Myocyte (in vitro differentiated cells): ENCODE results near the gene HMG20A. TPM values are rescaled to one million over a fixed set of nuclear protein-coding genes. Genes with fewer than 3 reads are reported as not detected.

ENCODE experiments used
- DNase-seq: peaks from one replicate; pipeline ENCODE4 v3.0.0-alpha.2; 2012; ENCODE audit warnings: low read depth
- total RNA-seq: library from RNA; depleted of rRNA; stranded (reverse); fragments of >200 nt; gene quantifications from 2 replicates; pipeline ENCODE4 v1.2.3, GENCODE V29; 2014

Gene HMG20A
- total RNA-seq, 1 donor from 2014 or later = 36.6 TPM

DNA sequence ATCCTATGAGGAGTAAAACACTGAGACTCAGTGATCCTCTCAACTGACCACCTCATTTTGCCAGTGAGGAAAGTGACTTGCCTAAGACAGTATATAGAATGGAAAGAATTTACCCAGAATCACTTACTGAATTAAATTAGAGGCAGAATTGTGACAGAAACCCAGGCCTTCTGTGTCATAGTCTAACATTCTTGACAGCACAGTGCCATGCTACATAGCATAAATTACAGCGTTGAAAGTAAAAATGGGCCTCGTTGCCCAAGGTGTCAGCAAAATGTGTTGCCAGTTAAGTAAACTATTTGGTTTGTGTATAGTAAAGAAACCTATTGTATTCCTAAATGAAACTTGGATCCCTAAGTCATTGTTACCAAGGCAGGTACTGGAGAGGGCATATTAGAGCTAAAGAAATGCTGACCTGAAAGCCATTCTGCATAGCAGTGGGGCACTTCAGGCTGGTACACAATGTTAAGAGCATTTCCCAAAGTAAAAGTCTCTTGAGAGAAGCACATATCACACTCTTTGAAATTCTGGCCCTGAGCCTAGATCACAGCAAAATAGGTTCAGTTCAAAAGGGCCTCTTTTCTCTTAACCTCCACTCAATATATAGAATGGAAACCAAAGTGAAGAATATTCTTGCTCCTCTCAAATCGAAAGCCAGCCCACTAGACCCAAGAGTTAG, 53.8 kb downstream of the HMG20A start:
- no peak for DNase-seq

DNA sequence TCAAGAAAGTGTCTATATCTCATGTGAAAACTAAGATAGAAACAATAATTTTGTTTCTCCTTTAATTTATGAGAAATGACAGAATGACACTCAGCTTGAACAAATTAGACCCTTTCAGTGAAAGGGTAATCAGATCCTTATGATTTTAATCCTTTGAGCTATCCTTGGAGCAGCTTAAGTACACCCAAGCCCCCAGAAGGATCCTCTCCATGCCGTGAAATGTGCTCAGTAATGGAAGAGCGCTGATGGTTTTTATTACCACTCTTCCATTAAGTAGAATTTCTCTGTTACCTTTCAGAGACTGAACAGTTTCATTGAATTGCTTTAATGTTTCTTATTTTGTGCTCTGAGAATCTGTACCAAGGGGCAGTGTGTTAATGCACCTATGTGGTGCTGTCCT, 54.3 kb downstream of the HMG20A start:
- DNase-seq = no peak

DNA sequence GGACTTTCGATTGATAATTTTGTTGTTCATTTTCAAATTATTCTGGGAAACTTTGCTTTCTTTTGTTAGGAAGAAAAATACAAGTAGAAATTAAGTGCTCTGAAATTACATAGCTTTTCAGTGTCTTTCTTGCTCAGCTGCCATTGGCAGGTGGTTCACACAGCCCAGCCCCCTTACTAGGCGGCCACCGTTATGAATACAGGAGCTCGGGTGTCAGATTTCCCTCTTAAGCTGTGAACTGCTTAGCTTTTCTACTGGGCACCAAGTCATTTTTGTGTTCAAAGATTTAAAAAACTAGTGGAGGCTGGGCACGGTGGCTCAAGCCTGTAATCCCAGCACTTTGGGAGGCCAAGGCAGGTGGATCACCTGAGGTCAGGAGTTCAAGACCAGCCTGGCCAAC, 55.2 kb downstream of the HMG20A start:
- peak; percentile 30 for DNase-seq

DNA sequence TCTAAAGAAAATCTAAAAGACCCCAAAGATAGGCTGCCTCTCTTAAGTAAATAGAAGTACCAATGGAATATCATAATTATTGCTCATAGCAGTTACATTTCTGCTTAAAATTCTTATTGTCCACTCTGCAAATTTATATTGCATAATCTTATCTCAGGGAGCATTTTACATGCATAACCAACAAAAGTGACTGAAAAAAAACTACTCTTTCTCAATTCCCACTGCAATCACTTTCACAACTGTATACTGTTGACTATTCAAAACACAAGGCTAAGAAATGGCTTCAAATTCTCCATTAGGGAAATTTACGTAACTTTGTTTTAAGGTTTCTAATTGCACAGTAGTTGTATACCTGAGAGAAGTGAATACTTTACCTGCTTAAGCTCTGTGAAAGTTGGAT, 56.3 kb downstream of the HMG20A start:
- no peak for DNase-seq

DNA sequence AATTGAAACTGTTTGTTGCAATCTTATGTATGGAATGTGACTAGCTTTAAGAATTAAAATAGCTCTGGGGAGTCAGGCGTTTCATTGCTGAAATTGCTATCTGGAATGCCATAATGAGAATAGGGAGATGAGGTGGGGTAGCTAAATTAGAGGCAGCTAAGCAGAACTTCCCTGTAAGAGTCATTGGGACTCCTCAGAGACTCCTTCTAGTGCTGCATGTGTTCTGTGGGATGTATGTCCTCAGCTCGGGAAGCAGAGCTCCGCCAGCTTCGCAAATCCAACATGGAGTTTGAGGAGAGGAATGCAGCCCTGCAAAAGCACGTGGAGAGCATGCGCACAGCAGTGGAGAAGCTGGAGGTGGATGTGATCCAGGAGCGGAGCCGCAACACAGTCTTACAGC, 57.4 kb downstream of the HMG20A start:
- DNase-seq = no peak

DNA sequence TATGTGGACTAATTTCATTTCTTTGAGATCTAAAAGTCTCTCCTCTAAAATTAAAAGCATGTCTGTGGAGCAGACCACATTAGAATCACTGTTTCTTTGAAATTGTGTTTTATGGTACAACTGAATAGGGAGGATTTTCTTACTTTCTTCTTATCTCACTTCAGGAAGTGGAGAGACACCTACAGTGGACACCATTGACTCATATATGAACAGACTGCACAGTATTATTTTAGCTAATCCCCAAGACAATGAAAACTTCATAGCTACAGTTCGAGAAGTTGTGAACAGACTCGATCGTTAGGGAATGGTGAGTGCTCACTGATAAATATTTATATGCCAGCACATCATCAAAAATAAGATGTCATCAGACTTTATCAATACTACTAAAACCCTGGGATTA, 58.3 kb downstream of the HMG20A start:
- no peak for DNase-seq

DNA sequence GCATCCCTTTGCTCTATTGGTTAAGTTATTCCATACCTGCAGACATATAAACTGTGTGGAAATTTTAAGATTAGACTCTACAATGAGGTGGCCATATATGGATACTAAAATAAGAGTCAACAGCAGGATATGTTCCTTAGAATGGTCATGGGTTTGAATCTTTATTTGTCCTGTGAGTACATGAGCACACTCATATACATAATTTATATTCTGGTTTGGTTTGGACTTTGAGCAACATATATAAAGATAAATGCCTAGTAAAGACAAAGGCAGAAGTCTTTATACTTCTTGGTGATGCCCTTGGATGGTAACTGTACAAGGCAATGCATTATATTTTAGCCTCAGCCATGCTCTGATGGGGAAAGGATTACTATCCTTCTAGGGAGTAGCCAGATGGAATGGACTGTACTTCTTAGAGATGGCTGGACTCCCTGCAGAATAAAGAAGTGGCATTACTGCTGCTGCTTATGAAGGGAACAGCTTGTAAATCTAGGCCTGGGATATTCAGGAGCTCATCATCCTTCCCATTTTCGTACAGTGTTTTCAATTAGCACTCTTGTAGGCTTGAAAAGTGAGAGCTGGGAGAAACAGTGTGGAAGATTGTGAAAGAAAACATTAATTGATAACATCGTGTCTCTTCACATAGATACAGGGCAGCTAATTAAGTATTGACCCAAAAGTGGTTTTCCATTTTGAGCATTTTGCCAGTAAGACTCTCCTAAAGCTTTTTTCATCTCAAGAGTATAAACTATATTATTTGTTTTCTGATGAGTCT, 60.4 kb downstream of the HMG20A start:
- DNase-seq = no peak

DNA sequence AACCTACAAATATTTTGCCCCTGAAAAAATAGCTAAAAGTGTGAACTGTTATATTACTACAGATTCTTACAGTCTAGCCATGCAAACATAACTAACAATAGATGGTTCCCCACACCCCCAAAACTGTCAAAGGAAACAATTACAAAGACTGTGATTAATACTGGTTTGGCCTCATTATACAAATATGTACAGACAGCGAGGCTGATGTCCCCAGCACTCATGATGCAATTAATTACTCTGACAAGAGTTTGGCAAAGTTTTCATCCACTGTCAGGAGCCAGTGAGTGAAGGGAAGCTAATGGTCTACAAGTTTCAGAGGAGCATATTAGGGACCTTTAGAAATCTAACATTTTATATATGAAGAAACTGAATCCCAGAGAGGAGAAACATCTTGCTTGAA, 61.0 kb downstream of the HMG20A start:
- DNase-seq = peak; percentile 50

DNA sequence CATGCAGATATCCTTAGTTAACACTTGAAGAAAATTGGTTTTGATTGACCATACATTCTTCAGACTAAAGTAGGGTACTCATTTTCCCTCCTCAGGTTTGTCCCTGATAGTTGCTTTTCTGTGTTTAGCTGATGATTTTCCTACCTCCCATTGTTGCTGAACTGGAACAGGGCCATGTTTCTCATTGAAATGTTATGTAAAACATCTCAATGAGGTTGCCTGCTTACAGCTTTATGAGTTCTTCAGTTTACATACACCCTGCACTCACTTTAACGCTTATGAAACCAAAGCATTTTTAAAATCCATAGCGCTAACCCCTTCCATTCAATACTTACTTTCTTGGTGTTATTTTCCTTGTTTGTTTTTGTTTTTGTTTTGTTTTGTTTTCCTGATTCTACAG, 61.9 kb downstream of the HMG20A start:
- DNase-seq = peak; percentile 50

DNA sequence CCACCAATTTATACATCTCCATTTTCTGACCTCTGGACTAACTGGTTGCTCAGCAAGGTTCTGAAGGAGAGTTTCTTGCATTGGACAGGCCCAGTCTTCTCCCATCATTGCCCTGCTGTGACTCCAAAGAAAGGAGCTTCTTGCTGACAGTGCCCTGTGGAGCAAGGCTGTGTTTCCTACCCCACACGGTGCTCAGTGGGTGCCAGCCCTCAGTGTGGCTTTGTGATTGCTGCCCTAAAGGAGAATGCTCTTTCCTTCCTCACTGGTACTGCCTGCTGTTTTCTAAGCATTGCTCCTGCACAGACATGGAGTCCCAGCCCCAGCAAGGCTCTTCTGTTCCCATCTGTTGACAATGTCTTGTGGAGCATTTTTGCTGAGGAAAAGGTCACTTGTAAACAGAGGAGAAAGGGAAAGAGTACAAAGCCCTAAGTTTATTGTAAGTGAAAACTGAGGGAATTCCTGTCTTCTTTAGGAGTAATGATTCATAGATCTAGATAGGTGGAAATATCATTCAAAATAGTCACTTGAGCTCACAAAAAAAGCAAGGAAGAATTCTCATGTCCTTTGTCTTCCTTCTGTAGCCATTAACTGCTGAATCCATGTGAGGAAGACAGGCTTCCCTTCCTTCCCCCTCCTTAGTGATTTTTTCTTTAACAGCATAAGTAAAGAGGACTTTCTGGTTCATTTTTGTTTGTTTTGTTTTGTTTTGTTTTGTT, 62.9 kb downstream of the HMG20A start:
- no peak for DNase-seq

DNA sequence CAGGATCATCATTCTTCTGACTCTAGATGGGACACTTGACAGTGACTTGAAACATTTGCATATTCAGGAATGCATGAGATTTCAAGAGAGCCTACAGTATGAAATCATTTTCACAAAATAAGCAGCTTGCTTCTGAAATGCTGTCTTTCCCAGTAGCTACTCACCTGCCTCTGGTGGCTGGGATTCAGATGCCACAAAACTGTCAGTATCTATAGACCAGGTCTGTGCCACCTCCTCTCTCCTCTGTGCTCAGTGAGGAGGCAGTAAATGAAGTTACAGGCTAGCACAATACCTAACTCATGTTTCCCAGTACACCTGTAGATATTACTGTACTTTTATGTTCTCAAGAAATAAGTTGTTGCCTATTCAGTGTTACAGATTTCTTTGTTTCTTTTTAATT, 64.3 kb downstream of the HMG20A start:
- no peak for DNase-seq

DNA sequence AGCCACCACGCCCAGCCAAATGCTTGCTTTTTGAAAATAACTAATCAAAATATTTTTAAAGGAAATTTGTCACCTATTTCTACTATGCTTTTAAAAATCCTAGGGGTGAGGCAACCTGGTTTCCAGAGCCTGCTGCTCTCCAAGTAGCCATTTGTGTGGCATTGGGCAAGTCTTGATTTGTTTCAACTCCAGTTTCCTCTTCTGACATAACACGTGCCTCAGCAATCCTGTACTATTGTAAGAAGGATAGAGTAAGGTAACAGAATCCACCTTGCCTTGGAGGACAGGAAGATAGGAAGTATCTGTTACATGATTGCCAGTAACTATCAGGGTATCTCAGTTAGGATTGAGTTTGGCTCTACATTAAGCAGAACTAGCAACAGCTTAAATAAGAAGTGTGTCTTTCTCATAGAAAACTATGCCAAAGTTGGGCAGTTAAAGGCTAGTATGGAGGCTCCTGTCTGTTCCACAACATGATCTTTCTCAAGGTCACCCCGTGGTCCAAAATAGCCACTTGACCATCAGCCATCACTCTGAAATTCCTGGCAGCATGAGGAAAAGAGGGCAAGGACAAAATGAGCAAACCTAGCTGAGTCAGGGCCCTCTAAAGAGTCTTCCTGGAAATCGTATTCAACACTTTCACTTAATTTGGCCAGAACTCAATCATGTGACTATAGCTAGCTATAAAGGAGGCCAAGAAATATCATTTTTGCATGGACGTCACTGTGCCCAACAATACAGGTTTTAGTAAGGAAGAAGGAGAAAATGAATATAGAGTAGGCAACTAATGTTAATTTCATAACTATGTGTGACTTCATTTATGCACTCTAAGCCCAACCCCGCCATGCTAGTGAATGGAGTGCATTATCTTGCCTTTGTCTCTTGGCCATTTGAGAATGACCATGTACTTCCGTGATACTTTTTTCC, 66.1 kb downstream of the HMG20A start:
- peak; percentile 35 for DNase-seq

DNA sequence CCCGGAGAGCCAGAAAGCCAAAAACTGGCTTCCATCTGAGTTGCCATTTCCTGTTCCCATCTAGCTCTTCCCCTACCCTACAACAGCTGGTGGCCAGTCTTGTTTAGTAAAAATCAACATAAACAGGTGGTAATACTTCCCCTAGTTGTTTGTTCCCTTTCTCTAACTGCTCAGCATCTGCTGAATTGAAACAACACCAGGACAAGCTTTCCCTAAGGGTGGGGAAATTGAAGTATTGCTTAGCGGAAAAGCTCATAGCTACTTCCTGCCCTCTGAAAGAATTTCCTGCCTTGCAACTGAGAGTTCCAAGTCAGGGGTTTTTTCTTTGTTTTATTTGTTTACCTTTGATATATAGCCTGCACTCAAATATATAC, 66.8 kb downstream of the HMG20A start:
- peak; percentile 38 for DNase-seq

DNA sequence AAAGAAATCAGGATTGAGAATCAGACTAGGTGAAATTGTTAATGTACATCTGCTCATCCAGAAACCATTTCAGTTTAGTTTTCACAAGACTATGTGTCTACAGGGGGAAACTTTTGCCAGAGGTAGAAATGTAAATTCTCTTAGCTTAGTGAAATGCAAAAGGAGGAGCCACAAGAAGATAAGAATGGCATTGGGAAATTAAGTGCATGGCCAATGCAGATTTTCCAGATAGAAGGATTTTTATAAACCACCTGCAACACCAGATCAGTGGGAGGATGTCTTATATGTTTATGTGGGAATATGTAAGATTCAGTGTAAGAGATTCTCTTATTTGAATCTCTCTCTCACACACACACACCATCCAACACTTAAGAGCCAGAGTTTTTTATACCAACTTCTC, 67.2 kb downstream of the HMG20A start:
- no peak for DNase-seq

DNA sequence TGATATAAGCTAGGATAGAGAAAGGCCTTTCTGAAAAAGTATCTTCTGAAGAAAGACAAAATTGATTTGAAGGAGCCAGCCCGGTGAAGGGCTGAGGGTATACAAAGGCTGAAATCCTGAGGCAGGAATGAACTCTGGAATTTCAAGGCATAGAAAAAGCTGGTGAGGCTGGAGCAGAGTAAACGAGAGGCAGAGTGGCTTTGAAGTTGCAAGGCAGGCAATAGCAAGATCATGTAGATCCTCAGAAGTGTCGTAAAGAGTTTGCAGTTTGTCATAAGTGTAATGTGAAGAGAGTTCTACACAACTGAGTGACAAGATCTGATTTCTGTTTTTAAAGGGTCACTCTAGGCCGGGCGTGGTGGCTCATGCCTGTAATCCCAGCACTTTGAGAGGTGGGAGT, 69.0 kb downstream of the HMG20A start:
- DNase-seq = no peak

DNA sequence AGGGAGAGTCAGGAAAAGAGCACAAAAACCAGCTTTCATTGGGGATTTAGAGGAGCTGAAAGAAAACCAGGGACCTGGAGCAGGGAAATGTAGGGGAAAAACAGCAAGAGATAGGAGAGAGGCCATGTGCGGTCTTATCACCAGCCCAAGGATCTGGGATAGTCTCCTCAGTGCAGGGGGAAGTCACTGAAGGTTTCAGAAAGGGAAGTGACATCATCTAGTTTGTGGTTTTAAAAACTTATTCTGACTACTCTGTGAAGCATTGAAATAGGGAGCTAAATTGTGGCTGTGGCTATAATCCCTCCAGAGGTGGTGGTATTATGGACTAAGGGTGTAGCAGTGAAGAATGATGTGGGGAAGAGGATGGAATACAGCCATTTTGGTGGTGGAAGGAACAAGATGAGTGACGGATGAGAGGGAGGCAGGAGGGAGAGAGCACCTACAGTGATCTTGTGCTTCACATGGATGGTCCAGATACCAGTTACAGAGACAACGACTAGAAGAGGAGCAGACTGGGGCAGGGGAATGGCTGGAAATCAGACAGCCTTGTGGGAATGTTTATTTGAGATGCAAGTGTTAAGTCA, 72.7 kb downstream of the HMG20A start:
- DNase-seq = no peak

DNA sequence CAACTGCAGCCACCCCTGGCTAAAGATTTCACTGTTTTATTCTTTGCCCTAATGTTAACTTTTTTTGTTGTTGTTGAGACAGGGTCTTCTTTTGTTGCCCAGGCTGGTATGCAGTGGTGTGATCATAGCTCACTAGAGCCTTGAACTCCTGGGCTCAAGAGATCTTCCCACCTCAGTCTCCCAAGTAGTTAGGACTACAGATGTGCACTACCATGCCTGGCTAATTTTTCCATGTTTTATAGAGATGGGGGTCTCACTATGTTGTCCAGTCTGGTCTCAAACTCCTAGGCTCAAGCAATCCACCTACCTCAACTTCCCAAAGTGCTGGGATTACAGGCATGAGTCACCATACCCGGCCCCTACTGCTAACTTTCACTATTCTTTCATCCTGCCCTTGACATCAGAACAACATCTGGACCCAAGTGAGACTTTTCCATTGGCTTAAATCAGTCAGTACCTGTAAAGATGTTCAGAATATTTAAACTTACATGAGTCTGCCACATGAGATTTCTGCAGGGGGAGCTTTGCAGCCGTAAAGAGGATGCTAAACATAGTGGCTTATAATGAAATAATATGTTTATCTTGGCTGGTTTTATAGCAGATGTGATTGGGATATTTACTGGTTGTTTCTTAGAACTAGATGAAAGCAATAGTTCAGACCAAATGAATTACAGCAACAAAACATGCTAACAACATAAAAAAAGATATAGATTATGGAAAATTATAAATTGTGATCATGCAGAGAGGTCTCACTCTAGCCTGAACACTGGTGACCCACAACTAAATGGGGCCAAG, 73.6 kb downstream of the HMG20A start:
- no peak for DNase-seq

DNA sequence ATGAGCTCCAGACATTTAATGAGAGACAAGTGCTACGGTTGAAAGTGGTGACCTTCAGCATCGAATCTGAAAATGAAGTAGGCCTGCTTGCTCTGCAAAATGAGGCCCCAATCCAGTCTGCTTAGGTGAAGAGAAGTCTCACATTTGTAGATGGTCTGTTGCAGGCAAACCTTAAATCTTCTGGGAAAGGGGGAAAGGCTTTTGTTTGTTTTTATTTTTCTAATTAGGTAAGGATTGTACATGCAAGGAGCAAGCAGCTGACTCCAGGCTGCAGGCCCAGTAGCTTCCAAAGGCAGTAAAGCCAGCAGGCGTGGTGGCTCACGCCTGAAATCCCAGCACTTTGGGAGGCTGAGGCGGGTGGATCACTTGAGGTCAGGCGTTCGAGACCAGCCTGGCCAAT, 74.3 kb downstream of the HMG20A start:
- DNase-seq = no peak

DNA sequence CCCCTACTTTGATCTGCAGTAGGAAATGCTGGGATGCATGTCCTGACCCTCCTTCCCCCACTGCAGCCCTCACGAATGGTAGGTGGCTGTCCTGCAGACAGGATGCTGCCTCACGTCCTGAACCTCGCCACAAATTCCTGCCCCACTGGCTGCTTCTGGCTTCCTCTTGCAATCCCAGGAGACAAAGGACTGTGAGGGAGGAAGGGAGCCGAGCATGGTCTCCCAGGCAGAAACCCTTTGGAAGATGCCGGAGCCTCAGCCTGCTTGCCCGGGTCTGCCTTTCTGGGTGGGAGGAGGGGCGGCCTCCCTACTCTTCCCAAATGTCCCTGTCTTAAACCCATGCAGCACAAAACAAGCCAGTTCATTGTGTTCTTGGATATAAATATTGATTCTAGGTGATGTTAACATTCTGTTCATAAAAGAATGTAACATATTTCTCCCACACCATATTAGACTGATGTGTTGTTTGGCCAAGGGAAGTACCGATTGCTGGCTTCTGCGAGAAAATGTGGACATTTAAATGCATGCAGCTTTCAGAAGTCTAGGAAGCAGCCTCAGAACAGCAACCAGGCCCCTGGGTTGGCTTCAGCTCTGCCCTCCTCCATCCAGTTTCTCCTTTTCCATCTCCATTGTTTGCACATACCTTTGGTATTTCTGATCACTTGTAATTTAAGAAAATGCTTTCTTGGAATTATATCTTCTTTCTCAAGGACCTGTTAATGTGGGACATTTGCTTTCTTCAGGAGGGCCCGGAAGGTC, 75.3 kb downstream of the HMG20A start:
- DNase-seq = no peak
